HEK293 (cell line): ENCODE measurements around the gene RBAK.
"Not testable (repeated sequence)": the region's sequence is repeated elsewhere in the genome, so short reads cannot be mapped to it uniquely, and the experiment has no call there.

Experiments used
- CTCF ChIA-PET: fragments of 350-600 bp; formaldehyde crosslinking; extraction: SDS; loops from one replicate; lab custom pipeline; 2021; ENCODE audit warnings: antibody characterized with exemption; lab: Yijun Ruan, JAX
- POLR2A ChIA-PET: fragments of 300-600 bp; formaldehyde crosslinking; extraction: SDS; loops from one replicate; lab custom pipeline; 2020; ENCODE audit warnings: antibody characterized with exemption, inconsistent platforms; lab: Yijun Ruan, JAX
- H3K27ac ChIP-seq: fragments of 200-500 bp; sonication (Bioruptor generic); 2 replicates; pipeline ENCODE4 v1.5.1; 2014; ENCODE audit warnings: low read depth, low read length, control low read depth, inconsistent platforms; ENCODE audit errors: extremely low read depth
- H3K36me3 ChIP-seq, 2 experiments: fragments of 200-500 bp in 1 of 2; sonication (Bioruptor generic) in 1 of 2; 1 replicate in 1 of 2; 2 replicates in 1 of 2; pipeline ENCODE4 v1.5.1; 2014 to 2017; ENCODE audit warnings: inconsistent platforms in 2 of 2, low read length in 2 of 2; ENCODE audit not compliant: control insufficient read depth in 2 of 2, insufficient read depth in 1 of 2
- H3K4me1 ChIP-seq: fragments of 200-500 bp; sonication (Bioruptor generic); 2 replicates; pipeline ENCODE4 v1.5.1; 2014; ENCODE audit warnings: mild to moderate bottlenecking, low read length, inconsistent platforms; ENCODE audit not compliant: control insufficient read depth, insufficient read depth
- H3K4me3 ChIP-seq: 2 replicates; pipeline ENCODE4 v1.5.1; 2011; ENCODE audit warnings: low read depth, mild to moderate bottlenecking, control low read depth, low read length, moderate library complexity
- H3K9me3 ChIP-seq: fragments of 200-500 bp; sonication (Bioruptor generic); 2 replicates; pipeline ENCODE4 v1.5.1; 2014; ENCODE audit warnings: low read depth, low read length, inconsistent platforms; ENCODE audit not compliant: control insufficient read depth, insufficient read depth
- BCL11B ChIP-seq: fragments of 450-650 bp; formaldehyde crosslinking; IDR thresholded peaks from 2 replicates; pipeline ENCODE4 v1.5.1; 2016; ENCODE audit warnings: low read depth, missing biosample characterization, missing genetic modification characterization
- ELK4 ChIP-seq: IDR thresholded peaks from 2 replicates; pipeline ENCODE4 v1.6.1; 2011; ENCODE audit warnings: mild to moderate bottlenecking, low read depth, low read length, borderline replicate concordance
- FEZF1 ChIP-seq: fragments of 450-650 bp; formaldehyde crosslinking; IDR thresholded peaks from 2 replicates; pipeline ENCODE4 v1.5.1; 2016; ENCODE audit warnings: missing biosample characterization, missing genetic modification characterization
- GLI2 ChIP-seq: fragments of 450-650 bp; formaldehyde crosslinking; IDR thresholded peaks from 2 replicates; pipeline ENCODE4; 2017; ENCODE audit warnings: missing biosample characterization, missing genetic modification characterization, low read depth, borderline replicate concordance
- HOXC10 ChIP-seq: sonication (generic); formaldehyde crosslinking; IDR thresholded peaks from 2 replicates; pipeline ENCODE4 v1.8.1; 2023; ENCODE audit warnings: mild to moderate bottlenecking, missing genetic modification reagents
- KLF7 ChIP-seq: fragments of 450-650 bp; formaldehyde crosslinking; IDR thresholded peaks from 2 replicates; pipeline ENCODE4 v1.5.1; 2016; ENCODE audit warnings: missing biosample characterization, missing genetic modification characterization, borderline replicate concordance
- OVOL3 ChIP-seq: fragments of 450-650 bp; formaldehyde crosslinking; IDR thresholded peaks from 2 replicates; pipeline ENCODE4 v1.5.1; 2016; ENCODE audit warnings: missing biosample characterization, missing genetic modification characterization
- ZBTB44 ChIP-seq: fragments of 450-650 bp; IDR thresholded peaks from 2 replicates; pipeline ENCODE4 v1.5.1; 2018; ENCODE audit warnings: missing biosample characterization, mild to moderate bottlenecking, missing genetic modification characterization
- ZNF221 ChIP-seq: fragments of 450-650 bp; formaldehyde crosslinking; IDR thresholded peaks from 2 replicates; pipeline ENCODE4 v1.5.1; 2017; ENCODE audit warnings: missing biosample characterization, missing genetic modification characterization, borderline replicate concordance
- ZNF341 ChIP-seq: fragments of 450-650 bp; formaldehyde crosslinking; IDR thresholded peaks from 2 replicates; pipeline ENCODE4; 2016; ENCODE audit warnings: low read depth, missing biosample characterization, missing genetic modification characterization
- ZNF544 ChIP-seq: fragments of 450-650 bp; formaldehyde crosslinking; IDR thresholded peaks from 2 replicates; pipeline ENCODE4 v1.5.0; 2017; ENCODE audit warnings: missing biosample characterization, missing genetic modification characterization
- ZNF560 ChIP-seq: fragments of 450-650 bp; formaldehyde crosslinking; IDR thresholded peaks from 2 replicates; pipeline ENCODE4 v1.5.1; 2017; ENCODE audit warnings: missing biosample characterization, missing genetic modification characterization, borderline replicate concordance
- ZNF624 ChIP-seq: fragments of 450-650 bp; formaldehyde crosslinking; IDR thresholded peaks from 2 replicates; pipeline ENCODE4 v1.5.1; 2017; ENCODE audit warnings: missing biosample characterization, missing genetic modification characterization
- ZNF654 ChIP-seq: fragments of 450-650 bp; formaldehyde crosslinking; IDR thresholded peaks from 2 replicates; pipeline ENCODE4 v1.5.1; 2016; ENCODE audit warnings: low read depth, missing biosample characterization, missing genetic modification characterization
- ZNF660 ChIP-seq: fragments of 450-650 bp; IDR thresholded peaks from 2 replicates; pipeline ENCODE4 v1.5.1; 2018; ENCODE audit warnings: missing biosample characterization, mild to moderate bottlenecking, missing genetic modification characterization
- ZNF677 ChIP-seq: fragments of 450-650 bp; IDR thresholded peaks from 2 replicates; pipeline ENCODE4 v1.5.0; 2018; ENCODE audit warnings: missing biosample characterization, mild to moderate bottlenecking, missing genetic modification characterization, moderate library complexity
- ZNF768 ChIP-seq: fragments of 450-650 bp; formaldehyde crosslinking; IDR thresholded peaks from 2 replicates; pipeline ENCODE4 v1.5.1; 2018; ENCODE audit warnings: missing biosample characterization, mild to moderate bottlenecking, missing genetic modification characterization
- ZSCAN4 ChIP-seq: fragments of 450-650 bp; formaldehyde crosslinking; IDR thresholded peaks from 2 replicates; pipeline ENCODE4 v1.5.1; 2017; ENCODE audit warnings: missing biosample characterization, missing genetic modification characterization
- ZSCAN5A ChIP-seq: fragments of 450-650 bp; formaldehyde crosslinking; IDR thresholded peaks from 2 replicates; pipeline ENCODE4 v1.5.1; 2016; ENCODE audit warnings: missing biosample characterization, missing genetic modification characterization
- TF ChIP-seq, protein P1 (sequence below): fragments of 450-650 bp; formaldehyde crosslinking; IDR thresholded peaks from 2 replicates; pipeline ENCODE4 v1.5.1; 2017; ENCODE audit warnings: missing biosample characterization, missing genetic modification characterization

Gene RBAK

GRCh38 chr7:5086256-5086655, 40.6 kb downstream of the RBAK start:
- ChIA-PET POLR2A (no interaction called here), CTCF (interaction anchor here (0.5 to 4.6 kb wide), 12 partner anchors 11 to 522 kb away, joined by 3 to 25 read pairs (median 4); partner anchors contain the start of gene RADIL)
- TF ChIP-seq FEZF1 (no peak), ELK4 (no peak), ZNF660 (tag by site-specific recombination) (no peak), HOXC10 (CRISPR knock-in tag) (no peak), ZNF768 (no peak), ZNF654 (no peak), KLF7 (tag by site-specific recombination) (no peak), ZNF544 (no peak), ZNF624 (no peak), OVOL3 (tag by site-specific recombination) (no peak), ZSCAN5A (no peak), ZSCAN4 (no peak), ZNF677 (tag by site-specific recombination) (no peak), ZNF221 (tag by site-specific recombination) (no peak), GLI2 (tag by site-specific recombination) (no peak), ZNF560 (no peak), ZNF341 (tag by site-specific recombination) (no peak), ZBTB44 (no peak), BCL11B (no peak)
- TF ChIP-seq, protein P1, sequence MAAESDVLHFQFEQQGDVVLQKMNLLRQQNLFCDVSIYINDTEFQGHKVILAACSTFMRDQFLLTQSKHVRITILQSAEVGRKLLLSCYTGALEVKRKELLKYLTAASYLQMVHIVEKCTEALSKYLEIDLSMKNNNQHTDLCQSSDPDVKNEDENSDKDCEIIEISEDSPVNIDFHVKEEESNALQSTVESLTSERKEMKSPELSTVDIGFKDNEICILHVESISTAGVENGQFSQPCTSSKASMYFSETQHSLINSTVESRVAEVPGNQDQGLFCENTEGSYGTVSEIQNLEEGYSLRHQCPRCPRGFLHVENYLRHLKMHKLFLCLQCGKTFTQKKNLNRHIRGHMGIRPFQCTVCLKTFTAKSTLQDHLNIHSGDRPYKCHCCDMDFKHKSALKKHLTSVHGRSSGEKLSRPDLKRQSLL (tag by site-specific recombination): no peak
- TF ChIP-seq, all 188 proteins: peak for 0
- Histone ChIP-seq H3K27ac (no peak overlapping the region), H3K9me3 (no peaks in the 10 kb centered on the region), H3K4me3 (no peak overlapping the region), H3K4me1 (no peaks in the 10 kb centered on the region), H3K36me3 (no peaks in the 10 kb centered on the region)

DNA sequence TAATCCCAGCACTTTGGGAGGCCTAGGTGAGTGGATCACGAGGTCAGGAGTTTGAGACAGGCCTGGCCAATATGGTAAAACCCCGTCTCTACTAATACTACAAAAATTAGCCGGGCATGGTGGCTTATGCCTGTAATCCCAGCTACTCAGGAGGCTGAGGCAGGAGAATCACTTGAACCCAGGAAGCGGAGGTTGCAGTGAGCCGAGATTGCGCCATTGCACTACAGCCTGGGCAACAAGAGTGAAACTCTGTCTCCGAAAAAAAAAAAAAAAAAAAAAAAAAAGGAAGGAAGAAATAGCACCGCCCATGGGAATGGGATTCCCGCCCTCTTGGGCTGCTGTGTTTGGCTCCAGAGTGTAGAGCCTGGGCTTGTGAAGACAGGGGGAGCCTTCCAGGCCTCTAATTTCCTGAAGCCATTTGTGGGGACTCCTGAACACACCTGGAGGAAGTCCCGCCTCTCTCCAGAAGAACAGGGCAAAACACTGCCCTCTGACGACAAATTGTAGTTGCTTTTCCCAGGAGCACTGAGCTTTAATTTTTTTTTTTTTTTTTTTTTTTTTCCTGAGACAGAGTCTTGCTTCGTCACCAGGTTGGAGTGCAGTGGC, 42.7 kb downstream of the RBAK start:
- POLR2A ChIA-PET: interaction anchor here (0.6 kb wide), 1 partner anchor 114 kb away, joined by 3 read pairs; no protein-coding TSS in a partner anchor
- not testable (repeated sequence) for H3K9me3 ChIP-seq, H3K4me1 ChIP-seq, H3K4me3 ChIP-seq, H3K27ac ChIP-seq, H3K36me3 ChIP-seq
- CTCF ChIA-PET: interaction anchor here (0.6 to 1.6 kb wide), 4 partner anchors 58 to 290 kb away, joined by 3 to 7 read pairs (median 4); no protein-coding TSS in a partner anchor
